ENCODE data around the gene C14orf180.

Gene C14orf180

DNA sequence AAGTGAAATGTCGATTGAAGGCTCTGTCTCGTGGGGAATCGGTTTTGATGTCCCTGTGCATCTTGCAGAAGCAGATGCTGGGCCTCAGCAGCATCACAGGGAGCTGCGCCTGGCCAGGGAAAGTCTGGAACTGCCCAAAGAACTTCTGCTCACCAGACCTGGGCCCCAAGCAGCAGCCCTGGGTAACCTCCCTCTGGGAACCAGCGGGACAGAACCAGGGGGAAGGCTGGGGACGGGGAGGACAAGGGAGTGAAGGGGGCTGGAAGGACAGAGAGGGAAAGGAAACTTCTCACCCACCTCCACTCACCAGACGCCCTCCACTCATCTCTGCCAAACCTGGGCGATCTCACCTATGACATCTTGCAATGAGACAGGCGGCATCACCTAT lies 26.8 kb upstream of the C14orf180 start:
- H3K9ac ChIP-seq (ENCODE audit: low read length), result no peak overlapping the region
- peaks cover 5% of the 10 kb centered on the region for H3K27me3 ChIP-seq (ENCODE audit: control insufficient read depth, insufficient read depth, low read length)
- H3K4me1 ChIP-seq (ENCODE audit: control insufficient read depth, insufficient read depth, low read length), result no peaks in the 10 kb centered on the region
- no peak overlapping the region for H3K4me3 ChIP-seq (ENCODE audit: low read length)
- H3K9me3 ChIP-seq (ENCODE audit: control insufficient read depth, low read length), result no peaks in the 10 kb centered on the region
- H3K36me3 ChIP-seq (ENCODE audit: control insufficient read depth, insufficient read depth, low read length), result no peaks in the 10 kb centered on the region

GRCh38 chr14:104553166-104554087 lies 26.1 kb upstream of the C14orf180 start:
- Histone ChIP-seq H3K4me3 (ENCODE audit: low read length) (no peak overlapping the region), H3K4me1 (ENCODE audit: control insufficient read depth, insufficient read depth, low read length) (no peaks in the 10 kb centered on the region), H3K27me3 (ENCODE audit: control insufficient read depth, insufficient read depth, low read length) (peaks cover 4% of the 10 kb centered on the region), H3K9me3 (ENCODE audit: control insufficient read depth, low read length) (no peaks in the 10 kb centered on the region), H3K9ac (ENCODE audit: low read length) (no peak overlapping the region), H3K36me3 (ENCODE audit: control insufficient read depth, insufficient read depth, low read length) (no peaks in the 10 kb centered on the region)

DNA sequence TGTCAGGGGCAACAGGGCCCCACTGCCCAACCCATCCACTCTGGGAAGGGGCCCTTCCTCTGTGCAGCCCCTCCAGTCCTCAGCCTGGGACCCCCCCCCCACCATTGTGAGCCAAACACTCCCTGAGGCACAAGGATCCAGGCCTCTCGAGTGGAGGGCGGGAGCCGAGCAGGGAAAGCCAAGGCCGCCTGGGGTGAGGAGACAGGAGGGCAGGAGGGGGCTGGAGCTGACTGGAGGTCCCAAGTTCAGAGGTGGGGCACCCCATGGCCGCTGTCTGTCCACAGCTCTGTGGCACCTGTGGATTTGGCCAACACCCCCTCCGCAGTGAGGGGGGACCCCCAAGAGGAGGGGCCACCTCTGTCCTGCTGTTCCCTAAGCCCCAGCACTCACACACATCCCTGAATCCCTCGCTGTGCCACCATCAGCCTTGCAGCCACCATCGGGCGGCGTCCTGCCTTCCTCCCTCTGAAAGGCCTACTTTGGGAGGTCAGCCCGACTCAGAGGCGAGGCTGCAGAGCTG lies 25.4 kb upstream of the C14orf180 start:
- H3K36me3 ChIP-seq (ENCODE audit: control insufficient read depth, insufficient read depth, low read length), result no peaks in the 10 kb centered on the region
- peaks cover 4% of the 10 kb centered on the region for H3K27me3 ChIP-seq (ENCODE audit: control insufficient read depth, insufficient read depth, low read length)
- no peak overlapping the region for H3K4me3 ChIP-seq (ENCODE audit: low read length)
- no peaks in the 10 kb centered on the region for H3K4me1 ChIP-seq (ENCODE audit: control insufficient read depth, insufficient read depth, low read length)
- H3K9me3 ChIP-seq (ENCODE audit: control insufficient read depth, low read length), result no peaks in the 10 kb centered on the region
- no peak overlapping the region for H3K9ac ChIP-seq (ENCODE audit: low read length)

- Histone ChIP-seq H3K36me3 (ENCODE audit: control insufficient read depth, insufficient read depth, low read length) (no peaks in the 10 kb centered on the region), H3K4me1 (ENCODE audit: control insufficient read depth, insufficient read depth, low read length) (no peaks in the 10 kb centered on the region), H3K9me3 (ENCODE audit: control insufficient read depth, low read length) (no peaks in the 10 kb centered on the region), H3K27me3 (ENCODE audit: control insufficient read depth, insufficient read depth, low read length) (peaks cover 4% of the 10 kb centered on the region), H3K4me3 (ENCODE audit: low read length) (no peak overlapping the region), H3K9ac (ENCODE audit: low read length) (no peak overlapping the region)
These were observed 24.7 kb upstream of the C14orf180 start for GRCh38 chr14:104554608-104555429.

DNA sequence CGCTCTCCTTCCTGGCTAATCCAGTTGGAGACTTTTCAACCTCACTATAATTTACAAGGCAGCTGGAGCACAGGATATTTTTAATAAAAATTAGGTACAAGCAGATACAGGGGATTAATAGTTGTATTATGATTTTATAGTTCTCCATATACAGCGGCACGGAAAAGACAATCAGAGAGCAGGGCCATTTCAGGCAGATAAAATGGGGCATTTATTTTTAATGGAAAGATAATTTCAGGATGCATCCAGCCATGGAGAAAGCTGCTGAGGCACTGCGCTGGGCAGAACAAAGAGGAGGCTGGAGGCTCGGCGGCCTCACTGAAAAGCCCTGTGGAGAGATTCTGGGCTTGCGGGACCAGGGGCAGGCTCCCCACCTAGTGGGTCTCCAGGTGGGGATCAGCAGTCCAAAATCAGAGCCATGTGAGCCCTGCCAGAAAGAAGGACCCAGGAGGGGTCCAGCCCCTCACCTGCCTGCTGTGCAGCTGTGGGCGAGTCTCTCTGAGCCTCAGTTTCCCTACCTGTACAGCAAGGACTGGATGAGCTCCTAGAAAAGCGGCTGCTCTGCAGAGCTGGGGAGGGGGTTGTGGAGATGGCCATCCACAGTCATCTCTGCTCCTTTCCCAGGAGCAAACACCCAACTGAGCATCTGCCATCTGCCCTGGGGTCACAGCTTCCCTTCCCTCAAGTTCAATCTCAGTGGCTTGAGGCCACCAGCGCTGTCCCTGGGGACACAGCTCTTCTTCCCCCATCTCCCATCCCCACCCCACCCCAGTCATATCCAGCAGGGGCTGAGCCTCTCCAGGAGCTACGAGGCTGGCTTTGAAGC lies 23.9 kb upstream of the C14orf180 start:
- Histone ChIP-seq H3K4me1 (ENCODE audit: control insufficient read depth, insufficient read depth, low read length) (no peaks in the 10 kb centered on the region), H3K4me3 (ENCODE audit: low read length) (no peak overlapping the region), H3K9ac (ENCODE audit: low read length) (no peak overlapping the region), H3K9me3 (ENCODE audit: control insufficient read depth, low read length) (no peaks in the 10 kb centered on the region), H3K36me3 (ENCODE audit: control insufficient read depth, insufficient read depth, low read length) (no peaks in the 10 kb centered on the region), H3K27me3 (ENCODE audit: control insufficient read depth, insufficient read depth, low read length) (peaks cover 4% of the 10 kb centered on the region)

- Histone ChIP-seq H3K4me3 (ENCODE audit: low read length) (no peak overlapping the region), H3K27me3 (ENCODE audit: control insufficient read depth, insufficient read depth, low read length) (peaks cover 3% of the 10 kb centered on the region), H3K9me3 (ENCODE audit: control insufficient read depth, low read length) (no peaks in the 10 kb centered on the region), H3K36me3 (ENCODE audit: control insufficient read depth, insufficient read depth, low read length) (no peaks in the 10 kb centered on the region), H3K9ac (ENCODE audit: low read length) (no peak overlapping the region), H3K4me1 (ENCODE audit: control insufficient read depth, insufficient read depth, low read length) (no peaks in the 10 kb centered on the region)
These were observed 23.1 kb upstream of the C14orf180 start for GRCh38 chr14:104556256-104557021.

DNA sequence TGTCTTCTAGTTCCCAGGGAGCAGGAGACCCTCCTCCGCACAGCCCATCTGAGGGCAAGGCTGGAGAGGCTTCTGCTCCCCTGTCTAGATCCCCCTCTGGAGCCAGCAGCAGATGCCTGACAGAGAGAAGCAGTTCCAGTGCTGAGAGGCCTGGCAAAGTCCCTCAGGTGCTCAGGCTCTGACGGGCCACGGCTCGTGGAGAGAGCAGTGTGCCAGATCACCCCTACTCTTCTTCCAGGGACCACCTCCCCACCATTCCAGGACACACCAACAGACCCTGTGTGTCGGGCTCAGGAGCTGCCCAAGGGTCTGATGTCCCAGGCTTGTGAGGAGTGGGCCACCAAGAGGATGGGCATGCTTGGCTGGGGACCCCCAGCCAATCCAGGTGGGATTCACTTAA lies 22.5 kb upstream of the C14orf180 start:
- no peaks in the 10 kb centered on the region for H3K36me3 ChIP-seq (ENCODE audit: control insufficient read depth, insufficient read depth, low read length)
- H3K9ac ChIP-seq (ENCODE audit: low read length), result no peak overlapping the region
- H3K9me3 ChIP-seq (ENCODE audit: control insufficient read depth, low read length), result no peaks in the 10 kb centered on the region
- no peaks in the 10 kb centered on the region for H3K27me3 ChIP-seq (ENCODE audit: control insufficient read depth, insufficient read depth, low read length)
- H3K4me1 ChIP-seq (ENCODE audit: control insufficient read depth, insufficient read depth, low read length), result no peaks in the 10 kb centered on the region
- no peak overlapping the region for H3K4me3 ChIP-seq (ENCODE audit: low read length)

- Histone ChIP-seq H3K36me3 (ENCODE audit: control insufficient read depth, insufficient read depth, low read length) (no peaks in the 10 kb centered on the region), H3K4me1 (ENCODE audit: control insufficient read depth, insufficient read depth, low read length) (no peaks in the 10 kb centered on the region), H3K9ac (ENCODE audit: low read length) (no peak overlapping the region), H3K9me3 (ENCODE audit: control insufficient read depth, low read length) (no peaks in the 10 kb centered on the region), H3K27me3 (ENCODE audit: control insufficient read depth, insufficient read depth, low read length) (no peaks in the 10 kb centered on the region), H3K4me3 (ENCODE audit: low read length) (no peak overlapping the region)
These were observed 21.8 kb upstream of the C14orf180 start for GRCh38 chr14:104557766-104558165.

DNA sequence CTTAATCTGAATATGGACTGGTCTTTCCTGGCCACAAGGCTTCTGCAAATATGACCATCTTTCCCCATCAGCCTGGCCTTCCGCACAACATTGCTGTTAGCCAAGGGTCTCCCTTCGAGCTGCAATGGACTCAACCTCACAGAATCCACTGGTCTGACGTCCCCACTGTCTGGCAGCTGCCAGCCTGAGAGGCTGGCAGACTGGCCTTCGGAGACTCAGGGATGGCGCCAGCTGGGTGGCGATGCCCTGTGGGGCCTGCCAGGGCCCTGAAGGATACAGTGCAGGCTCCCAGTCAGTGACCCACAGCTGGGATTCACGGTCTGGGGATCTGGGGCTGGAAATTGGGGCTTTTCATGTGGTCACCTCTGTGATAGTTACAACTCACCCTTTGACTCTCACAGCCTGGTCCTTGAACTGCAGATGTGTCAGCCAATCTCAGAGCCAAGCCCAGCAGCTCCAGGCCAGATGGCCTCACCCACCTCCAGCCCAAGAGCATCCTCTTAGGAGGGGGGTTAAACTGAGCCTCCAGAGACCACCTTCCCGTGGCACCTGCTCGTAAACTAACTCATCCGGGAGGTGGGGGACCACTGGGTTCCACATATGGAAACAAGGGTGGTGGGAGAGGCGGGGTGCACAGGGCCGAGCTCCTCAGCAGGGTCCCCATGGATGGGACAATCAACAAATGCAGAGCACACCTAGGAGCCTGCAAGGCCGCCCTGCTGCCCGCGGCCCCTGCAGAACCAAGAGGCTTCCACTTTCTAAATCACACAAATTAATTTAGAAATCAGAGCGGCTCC lies 21.1 kb upstream of the C14orf180 start:
- Histone ChIP-seq H3K27me3 (ENCODE audit: control insufficient read depth, insufficient read depth, low read length) (peaks cover 3% of the 10 kb centered on the region), H3K4me1 (ENCODE audit: control insufficient read depth, insufficient read depth, low read length) (no peaks in the 10 kb centered on the region), H3K4me3 (ENCODE audit: low read length) (no peak overlapping the region), H3K9ac (ENCODE audit: low read length) (no peak overlapping the region), H3K36me3 (ENCODE audit: control insufficient read depth, insufficient read depth, low read length) (no peaks in the 10 kb centered on the region), H3K9me3 (ENCODE audit: control insufficient read depth, low read length) (no peaks in the 10 kb centered on the region)

- H3K4me3 ChIP-seq (ENCODE audit: low read length), result no peak overlapping the region
- no peaks in the 10 kb centered on the region for H3K9me3 ChIP-seq (ENCODE audit: control insufficient read depth, low read length)
- no peaks in the 10 kb centered on the region for H3K36me3 ChIP-seq (ENCODE audit: control insufficient read depth, insufficient read depth, low read length)
- peaks cover 11% of the 10 kb centered on the region for H3K27me3 ChIP-seq (ENCODE audit: control insufficient read depth, insufficient read depth, low read length)
- H3K9ac ChIP-seq (ENCODE audit: low read length), result no peak overlapping the region
- H3K4me1 ChIP-seq (ENCODE audit: control insufficient read depth, insufficient read depth, low read length), result peaks cover 6% of the 10 kb centered on the region
These were observed 20.3 kb upstream of the C14orf180 start for GRCh38 chr14:104559028-104559803.
